ENCODE data around the gene PRKG1. TPM values are rescaled to one million over a fixed set of nuclear protein-coding genes. Genes with fewer than 3 reads are reported as not detected.

The PRKG1 gene
- total RNA-seq, 1 experiment from 2014 or later, result 16.5 TPM

- no peaks in the 10 kb centered on the region for H3K9me3 Mint-ChIP-seq
- ChIA-PET POLR2A (no interaction called here), CTCF (interaction anchor here (0.6 to 1.4 kb wide), 21 partner anchors 8 to 1230 kb away, joined by 3 to 20 read pairs (median 3); no protein-coding TSS in a partner anchor)
- H3K4me1 Mint-ChIP-seq, result peaks cover 18% of the 10 kb centered on the region
- DNase-seq (ENCODE audit: low spot score), result peak; percentile 48
- peaks cover 96% of the 10 kb centered on the region for H3K27me3 Mint-ChIP-seq (ENCODE audit: low read depth)
- TF ChIP-seq ERG (CRISPR knock-in tag; IDR thresholded peaks at IDR 0.05), result no peak
- 0 out of 2 replicates have a peak, but pooled peaks have one; percentile 29 for TF ChIP-seq ETV6 (CRISPR knock-in tag; IDR thresholded peaks at IDR 0.05)
- no peak for TF ChIP-seq ZNF425 (CRISPR knock-in tag; conservative IDR thresholded peaks at IDR 0.05)
- TF ChIP-seq ATF1 (CRISPR knock-in tag; IDR thresholded peaks at IDR 0.05), result no peak
- TF ChIP-seq SP1 (CRISPR knock-in tag; conservative IDR thresholded peaks at IDR 0.05), result no peak
- peak overlapping the region; percentile 85 for H3K4me3 Mint-ChIP-seq
- no peak overlapping the region for H3K27ac Mint-ChIP-seq
- ATAC-seq, result peak; percentile 3; the same call in 1 of the 2 replicates
- H3K36me3 Mint-ChIP-seq, result no peaks in the 10 kb centered on the region
These were observed 1239.1 kb downstream of the PRKG1 start for GRCh38 chr10:52313256-52313932.

- H3K27me3 Mint-ChIP-seq (ENCODE audit: low read depth), result peaks cover 94% of the 10 kb centered on the region
- no peaks in the 10 kb centered on the region for H3K36me3 Mint-ChIP-seq
- H3K27ac Mint-ChIP-seq, result no peak within 1 kb of the TSS
- CTCF ChIA-PET, result interaction anchor here (0.6 to 1.4 kb wide), 31 partner anchors 8 to 1231 kb away, joined by 3 to 20 read pairs (median 3); no protein-coding TSS in a partner anchor
- peak within 1 kb of the TSS; percentile 85 for H3K4me3 Mint-ChIP-seq
- peak; percentile 85 for ATAC-seq
- POLR2A ChIA-PET, result interaction anchor here (0.8 kb wide), 1 partner anchor 352 kb away, joined by 3 read pairs; no protein-coding TSS in a partner anchor
- H3K9me3 Mint-ChIP-seq, result no peaks in the 10 kb centered on the region
- peak; percentile 88 for DNase-seq (ENCODE audit: low spot score)
- peaks cover 15% of the 10 kb centered on the region for H3K4me1 Mint-ChIP-seq
- no peak for TF ChIP-seq NR3C1 (CRISPR knock-in tag; conservative IDR thresholded peaks at IDR 0.05; ENCODE audit: low read depth)
- TF ChIP-seq SP1 (CRISPR knock-in tag; conservative IDR thresholded peaks at IDR 0.05), result peak; percentile 71
- TF ChIP-seq IRF2 (CRISPR knock-in tag; IDR thresholded peaks at IDR 0.05; ENCODE audit: borderline replicate concordance, low read depth), result no peak
- TF ChIP-seq ATF3 (CRISPR knock-in tag; conservative IDR thresholded peaks at IDR 0.05), result no peak
- no peak for TF ChIP-seq MYBL2 (CRISPR knock-in tag; IDR thresholded peaks at IDR 0.05)
- no peak for TF ChIP-seq FOXP4 (CRISPR knock-in tag; IDR thresholded peaks at IDR 0.05)
- TF ChIP-seq CREB1 (CRISPR knock-in tag; IDR thresholded peaks at IDR 0.05), result no peak
- TF ChIP-seq ESRRA (CRISPR knock-in tag; IDR thresholded peaks at IDR 0.05; ENCODE audit: borderline replicate concordance), result no peak
- no peak for TF ChIP-seq JAZF1 (CRISPR knock-in tag; IDR thresholded peaks at IDR 0.05)
- no peak for TF ChIP-seq KAT7 (CRISPR knock-in tag; IDR thresholded peaks at IDR 0.05; ENCODE audit: borderline replicate concordance)
- no peak for TF ChIP-seq ZNF219 (CRISPR knock-in tag; IDR thresholded peaks at IDR 0.05; ENCODE audit: borderline replicate concordance)
- TF ChIP-seq FOXJ3 (CRISPR knock-in tag; IDR thresholded peaks at IDR 0.05; ENCODE audit: borderline replicate concordance), result no peak
- no peak for TF ChIP-seq TEAD1 (CRISPR knock-in tag; IDR thresholded peaks at IDR 0.05)
- no peak for TF ChIP-seq ZNF512 (CRISPR knock-in tag; IDR thresholded peaks at IDR 0.05; ENCODE audit: borderline replicate concordance)
- TF ChIP-seq CREM (CRISPR knock-in tag; IDR thresholded peaks at IDR 0.05), result 0 out of 2 replicates have a peak, but pooled peaks have one; percentile 37
- TF ChIP-seq USF2 (CRISPR knock-in tag; IDR thresholded peaks at IDR 0.05), result no peak
- TF ChIP-seq TP53 (CRISPR knock-in tag; IDR thresholded peaks at IDR 0.05), result no peak
- TF ChIP-seq ZNF317 (CRISPR knock-in tag; IDR thresholded peaks at IDR 0.05; ENCODE audit: borderline replicate concordance, low read depth), result no peak
- TF ChIP-seq CBFB (CRISPR knock-in tag; IDR thresholded peaks at IDR 0.05; ENCODE audit: low read depth), result no peak
- no peak for TF ChIP-seq ZBTB21 (CRISPR knock-in tag; IDR thresholded peaks at IDR 0.05; ENCODE audit: borderline replicate concordance)
- TF ChIP-seq ZNF138 (CRISPR knock-in tag; conservative IDR thresholded peaks at IDR 0.05), result no peak
These were observed 1239.9 kb downstream of the PRKG1 start, which contains the start of gene DKK1 for GRCh38 chr10:52313933-52314821. DKK1 (plus strand) TSS chr10:52314281; CDS start chr10:52314435, 154 bp downstream.

All from WTC11 (cell line).